ENCODE data around the gene SIMC1.
"Not testable (repeated sequence)": the region's sequence is repeated elsewhere in the genome, so short reads cannot be mapped to it uniquely, and the experiment has no call there.

GRCh38 chr5:176196781-176197180 lies 41.4 kb upstream of the SIMC1 start:
- not testable (repeated sequence) for TF ChIP-seq CTCF (IDR thresholded peaks at IDR 0.05; ENCODE audit: extremely low read depth in 1 of 2, insufficient read depth in 1 of 2, low read depth in 1 of 2, low read length in 2 of 2); POLR2A (IDR thresholded peaks at IDR 0.05; ENCODE audit: low read depth, low read length); POLR2AphosphoS5 (IDR thresholded peaks at IDR 0.05; ENCODE audit: insufficient read depth, low read depth, low read length); EZH2 (IDR thresholded peaks at IDR 0.05; ENCODE audit: borderline replicate concordance, low read depth, low read length, severe bottlenecking); JUN (IDR thresholded peaks at IDR 0.05; ENCODE audit: borderline replicate concordance, insufficient read depth, insufficient read length, low read depth); FOS (IDR thresholded peaks at IDR 0.05; ENCODE audit: borderline replicate concordance, insufficient read depth, low read length); MAX (IDR thresholded peaks at IDR 0.05; ENCODE audit: insufficient read depth, insufficient read length); MYC (IDR thresholded peaks at IDR 0.05; ENCODE audit: low read depth, low read length); GATA2 (IDR thresholded peaks at IDR 0.05; ENCODE audit: insufficient read depth, insufficient read length, low read depth, low read length)

Data from endothelial cell of umbilical vein (primary cell).